SK-N-SH (cell line): ENCODE data around the gene BTG3. TPM values are rescaled to one million over a fixed set of nuclear protein-coding genes. Genes with fewer than 3 reads are reported as not detected.
A peak's percentile ranks its signal among the peaks of the same experiment; 100 is the strongest.

ENCODE experiments used
- CTCF ChIA-PET: fragments of 300-600, 350-600 bp; formaldehyde crosslinking; extraction: SDS; loops from one replicate; lab custom pipeline; 2021; lab: Yijun Ruan, JAX
- POLR2A ChIA-PET: fragments of 350-600 bp; sonication (Branson Sonifier 250); formaldehyde crosslinking; extraction: SDS; loops from one replicate; lab custom pipeline; 2020; ENCODE audit warnings: antibody characterized with exemption, inconsistent platforms; lab: Yijun Ruan, JAX
- DNase-seq: peaks from one replicate; pipeline ENCODE4 v3.0.0; 2012
- H2AFZ ChIP-seq: fragments of 200-600 bp; sonication (generic); 2 replicates; pipeline ENCODE4 v1.8.1; 2016; ENCODE audit warnings: antibody characterized with exemption, mild to moderate bottlenecking, low read depth
- H3F3A ChIP-seq: fragments of 200-600 bp; sonication (generic); replicated peaks from 2 replicates; pipeline ENCODE3; 2016; ENCODE audit warnings: antibody characterized with exemption, mild to moderate bottlenecking; ENCODE audit not compliant: insufficient read depth
- H3K27ac ChIP-seq, 2 experiments: fragments of 200-500 bp in 1 of 2; fragments of 200-600 bp in 1 of 2; sonication (Bioruptor generic) in 1 of 2; sonication (generic), shearing (Covaris generic) in 1 of 2; 2 replicates each; pipeline versions ENCODE4 v1.5.1 to v1.6.1; 2014 to 2016; ENCODE audit warnings: low read depth in 2 of 2, inconsistent platforms in 1 of 2, low read length in 1 of 2, mild to moderate bottlenecking in 1 of 2, mixed read lengths in 1 of 2
- H3K27me3 ChIP-seq: fragments of 200-600 bp; sonication (generic), shearing (Covaris generic); 2 replicates; pipeline ENCODE4 v1.6.1; 2016; ENCODE audit warnings: mixed run types; ENCODE audit not compliant: insufficient read depth
- H3K36me3 ChIP-seq, 2 experiments: fragments of 200-500 bp in 1 of 2; fragments of 200-600 bp in 1 of 2; sonication (Bioruptor generic) in 1 of 2; sonication (generic) in 1 of 2; replicated peaks in 1 of 2; 2 replicates each; pipeline versions ENCODE3 to v1.5.1; 2014 to 2016; ENCODE audit warnings: low read length in 1 of 2, mild to moderate bottlenecking in 1 of 2; ENCODE audit not compliant: insufficient read depth in 2 of 2, control insufficient read depth in 1 of 2
- H3K4me1 ChIP-seq, 2 experiments: fragments of 200-500 bp in 1 of 2; fragments of 200-600 bp in 1 of 2; sonication (Bioruptor generic) in 1 of 2; sonication (generic), shearing (Covaris generic) in 1 of 2; 2 replicates each; pipeline versions ENCODE4 v1.5.1 to v1.6.1; 2014 to 2016; ENCODE audit warnings: low read depth in 1 of 2, low read length in 1 of 2, mixed run types in 1 of 2; ENCODE audit not compliant: insufficient read depth in 2 of 2, control insufficient read depth in 1 of 2
- H3K4me2 ChIP-seq: fragments of 200-600 bp; sonication (generic), shearing (Covaris generic); 2 replicates; pipeline ENCODE4 v1.6.1; 2017; ENCODE audit warnings: mixed run types
- H3K4me3 ChIP-seq, 2 experiments: fragments of 200-500 bp in 1 of 2; fragments of 200-600 bp in 1 of 2; sonication (Bioruptor generic) in 1 of 2; sonication (generic), shearing (Covaris generic) in 1 of 2; 2 replicates each; pipeline versions ENCODE4 v1.5.1 to v1.8.1; 2014 to 2016; ENCODE audit warnings: low read depth in 2 of 2, inconsistent platforms in 1 of 2, low read length in 1 of 2, mild to moderate bottlenecking in 1 of 2, mixed read lengths in 1 of 2, moderate library complexity in 1 of 2
- H3K79me2 ChIP-seq: fragments of 200-600 bp; sonication (generic); 2 replicates; pipeline ENCODE4 v1.8.1; 2017; ENCODE audit warnings: mild to moderate bottlenecking; ENCODE audit not compliant: insufficient read depth
- H3K9ac ChIP-seq: fragments of 200-600 bp; sonication (generic); 2 replicates; pipeline ENCODE4 v1.6.1; 2017; ENCODE audit warnings: mixed run types
- H3K9me2 ChIP-seq: fragments of 200-600 bp; sonication (generic); 2 replicates; pipeline ENCODE4 v1.6.1; 2017; ENCODE audit warnings: mixed run types
- H3K9me3 ChIP-seq: fragments of 200-600 bp; sonication (generic); 2 replicates; pipeline ENCODE4 v1.6.1; 2017; ENCODE audit warnings: mixed run types, mild to moderate bottlenecking, moderate library complexity
- H4K20me1 ChIP-seq: fragments of 200-600 bp; sonication (generic); 2 replicates; pipeline ENCODE4 v1.6.1; 2017; ENCODE audit warnings: mild to moderate bottlenecking, mixed run types; ENCODE audit not compliant: insufficient read depth
- ELF1 ChIP-seq: IDR thresholded peaks from 2 replicates; pipeline ENCODE4 v1.4.0; 2012
- EP300 ChIP-seq, 2 experiments: IDR thresholded peaks; 2 replicates each; pipeline versions ENCODE4 v1.4.0 to v1.6.1; 2012; ENCODE audit warnings: borderline replicate concordance in 1 of 2, low read depth in 1 of 2, low read length in 1 of 2
- FOSL2 ChIP-seq: IDR thresholded peaks from 2 replicates; pipeline ENCODE4 v1.4.0; 2012; ENCODE audit warnings: low read depth, mild to moderate bottlenecking, moderate library complexity, borderline replicate concordance
- FOXM1 ChIP-seq: IDR thresholded peaks from 2 replicates; pipeline ENCODE4 v1.4.0; 2012; ENCODE audit warnings: low read depth, mild to moderate bottlenecking
- JUND ChIP-seq: IDR thresholded peaks from 2 replicates; pipeline ENCODE4 v1.4.0; 2012
- MEF2A ChIP-seq: IDR thresholded peaks from 2 replicates; pipeline ENCODE4 v1.4.0; 2012; ENCODE audit warnings: low read depth, borderline replicate concordance
- MXI1 ChIP-seq: IDR thresholded peaks from 2 replicates; pipeline ENCODE4 v1.6.1; 2012; ENCODE audit warnings: mild to moderate bottlenecking, low read depth, low read length, improper control_type of control experiment
- NFIC ChIP-seq: IDR thresholded peaks from 2 replicates; pipeline ENCODE4 v1.4.0; 2012; ENCODE audit warnings: borderline replicate concordance
- RAD21 ChIP-seq: IDR thresholded peaks from 2 replicates; pipeline ENCODE4 v1.6.1; 2012; ENCODE audit warnings: mild to moderate bottlenecking, low read length
- RCOR1 ChIP-seq: fragments of 150-350 bp; IDR thresholded peaks from 2 replicates; pipeline ENCODE4 v1.6.1; 2017; ENCODE audit warnings: antibody characterized with exemption, low read length
- RFX5 ChIP-seq: IDR thresholded peaks from 2 replicates; pipeline ENCODE4 v1.6.1; 2012; ENCODE audit warnings: mild to moderate bottlenecking, improper control_type of control experiment, low read length
- SIN3A ChIP-seq: IDR thresholded peaks from 2 replicates; pipeline ENCODE4 v1.6.1; 2012; ENCODE audit warnings: low read depth, mild to moderate bottlenecking, low read length, moderate library complexity, borderline replicate concordance
- SMC3 ChIP-seq: IDR thresholded peaks from 2 replicates; pipeline ENCODE4 v1.6.1; 2012; ENCODE audit warnings: low read depth, low read length, improper control_type of control experiment
- TAF1 ChIP-seq: IDR thresholded peaks from 2 replicates; pipeline ENCODE4 v1.6.1; 2012; ENCODE audit warnings: low read depth, mild to moderate bottlenecking, low read length, moderate library complexity, borderline replicate concordance
- YY1 ChIP-seq: IDR thresholded peaks from 2 replicates; pipeline ENCODE4 v1.4.0; 2012; ENCODE audit warnings: low read depth, mild to moderate bottlenecking
- WGBS: methylation state at CpG from one replicate; pipeline ENCODE4 v1.1.6; 2017; ENCODE audit warnings: low lambda C conversion rate; 5-methylcytosine and 5-hydroxymethylcytosine counted together
- polyA plus RNA-seq, 3 experiments: library from polyadenylated mRNA; depleted of rRNA; stranded (reverse); fragments of >200 nt; gene quantifications; 2 replicates each; pipeline ENCODE4 v1.2.3, GENCODE V29; 2012
- TF ChIP-seq, protein P1 (sequence below): fragments of 150-350 bp; IDR thresholded peaks from 2 replicates; pipeline ENCODE4 v1.6.1; 2017; ENCODE audit warnings: antibody characterized with exemption, low read length, low read depth, borderline replicate concordance
- TF ChIP-seq, protein P2 (sequence below): IDR thresholded peaks from 2 replicates; pipeline ENCODE4 v1.6.1; 2012; ENCODE audit warnings: mild to moderate bottlenecking, low read depth, low read length, moderate library complexity
- TF ChIP-seq, protein P3 (sequence below): fragments of 200-600 bp; sonication (generic); IDR thresholded peaks from 2 replicates; pipeline ENCODE4 v1.6.1; 2017; ENCODE audit warnings: antibody characterized with exemption, mild to moderate bottlenecking, moderate library complexity
- TF ChIP-seq, protein P4 (sequence below): fragments of 150-350 bp; IDR thresholded peaks from 2 replicates; pipeline ENCODE4 v1.6.1; 2016; ENCODE audit warnings: mild to moderate bottlenecking, low read depth, low read length
- TF ChIP-seq, protein P5 (sequence below): IDR thresholded peaks from 2 replicates; pipeline ENCODE4 v1.4.0; 2012; ENCODE audit warnings: low read depth, borderline replicate concordance
- TF ChIP-seq, protein P6 (sequence below): IDR thresholded peaks from 2 replicates; pipeline ENCODE4 v1.4.0; 2012; ENCODE audit warnings: low read depth

The BTG3 gene
- polyA plus RNA-seq, 1 of the 3 experiments (the other 2 are of a cell fraction), result 36.7 TPM

DNA sequence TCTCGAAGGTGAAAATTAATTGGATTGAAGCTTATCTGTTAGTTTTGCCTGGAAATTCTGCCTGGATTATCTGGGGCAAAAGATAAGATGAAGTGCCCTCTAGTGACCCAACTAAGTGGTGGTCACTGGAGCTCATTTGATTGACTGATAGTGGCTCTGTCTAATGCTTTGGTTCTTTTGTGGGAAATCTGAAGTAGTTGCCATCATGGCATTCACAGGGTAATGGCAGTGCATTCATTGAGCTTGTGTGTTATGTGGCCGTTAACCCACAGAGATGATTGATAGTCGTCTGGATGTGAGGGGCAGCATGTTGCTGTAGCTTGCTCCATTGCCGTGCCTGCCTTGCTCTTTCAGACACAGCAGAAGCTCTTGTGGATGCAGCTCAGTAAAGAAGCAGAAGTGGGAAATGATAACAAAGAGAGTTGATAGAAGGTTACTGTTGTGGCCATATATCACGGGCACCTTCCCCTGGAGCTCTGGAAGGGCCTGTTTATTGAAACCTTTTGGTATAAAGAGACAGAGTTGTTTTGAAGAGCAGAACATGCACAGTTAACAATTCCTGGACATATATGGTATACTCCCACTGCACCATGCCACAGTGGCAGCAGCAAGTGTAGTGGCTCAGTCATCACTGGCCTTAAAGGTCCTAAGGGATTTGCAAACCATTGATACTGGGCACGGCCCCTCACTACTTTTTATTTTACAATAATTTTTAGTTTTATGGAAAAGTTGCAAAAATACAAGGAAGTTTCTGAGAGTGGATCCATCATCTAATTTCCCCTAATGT is 57.8 kb downstream of the BTG3 start (continued):
- TF ChIP-seq EP300 (IDR thresholded peaks at IDR 0.05; ENCODE audit: borderline replicate concordance in 1 of 2, low read depth in 1 of 2, low read length in 1 of 2) (peak in 1 of 2 experiments; percentile 76; a peak in 2 of 4 replicates), RAD21 (peak; percentile 66), FOXM1 (no peak), SIN3A (no peak), MXI1 (no peak), NFIC (no peak)

DNA sequence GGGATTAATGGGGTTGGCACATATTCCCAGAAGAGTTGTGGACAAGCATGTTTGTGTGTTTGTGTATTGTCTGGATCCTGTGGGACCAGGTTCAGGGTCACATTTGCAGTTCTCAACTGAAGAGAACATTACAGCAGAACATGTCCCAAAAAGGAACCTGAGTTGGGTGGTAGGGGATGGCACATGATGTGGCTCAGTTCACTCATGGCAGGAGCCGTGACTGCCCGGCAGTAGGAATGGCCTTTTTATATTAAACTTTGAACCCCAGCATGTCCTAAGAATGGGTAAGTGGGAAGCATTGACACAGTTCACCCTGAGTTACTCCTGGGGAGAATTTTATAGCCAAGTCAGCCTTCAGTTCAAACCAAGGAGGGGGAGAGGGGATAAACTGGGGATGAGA is 58.6 kb downstream of the BTG3 start:
- Histone ChIP-seq H3K4me3 (no peak overlapping the region), H3K36me3 (no peaks in the 10 kb centered on the region), H3K9me3 (no peaks in the 10 kb centered on the region), H2AFZ (no peak overlapping the region), H3F3A (no peaks in the 10 kb centered on the region), H3K27ac (peak overlapping the region in 1 of 2 experiments; percentile 81; a peak in 2 of 4 replicates), H3K79me2 (no peaks in the 10 kb centered on the region), H3K27me3 (no peaks in the 10 kb centered on the region), H3K4me1 (peaks cover 0 to 13% of the 10 kb centered on the region in 2 experiments; a peak in 2 of 4 replicates), H3K9me2 (no peaks in the 10 kb centered on the region), H3K4me2 (no peak overlapping the region), H3K9ac (no peak overlapping the region), H4K20me1 (no peaks in the 10 kb centered on the region)
- CTCF ChIA-PET, result interaction anchor here (0.7 to 2.1 kb wide), 25 partner anchors 10 to 166 kb away, joined by 3 to 42 read pairs (median 3); no protein-coding TSS in a partner anchor
- no peak for DNase-seq
- WGBS, result 50% methylated on average over 2 of the region's 2 CpGs
- POLR2A ChIA-PET, result no interaction called here
- TF ChIP-seq FOSL2 (no peak), RCOR1 (no peak), MEF2A (no peak), ELF1 (no peak), FOXM1 (no peak), EP300 (IDR thresholded peaks at IDR 0.05; ENCODE audit: borderline replicate concordance in 1 of 2, low read depth in 1 of 2, low read length in 1 of 2) (no peak), JUND (no peak), RAD21 (no peak), SIN3A (no peak), SMC3 (no peak), YY1 (no peak), TAF1 (no peak), RFX5 (no peak)
- TF ChIP-seq, protein P1, sequence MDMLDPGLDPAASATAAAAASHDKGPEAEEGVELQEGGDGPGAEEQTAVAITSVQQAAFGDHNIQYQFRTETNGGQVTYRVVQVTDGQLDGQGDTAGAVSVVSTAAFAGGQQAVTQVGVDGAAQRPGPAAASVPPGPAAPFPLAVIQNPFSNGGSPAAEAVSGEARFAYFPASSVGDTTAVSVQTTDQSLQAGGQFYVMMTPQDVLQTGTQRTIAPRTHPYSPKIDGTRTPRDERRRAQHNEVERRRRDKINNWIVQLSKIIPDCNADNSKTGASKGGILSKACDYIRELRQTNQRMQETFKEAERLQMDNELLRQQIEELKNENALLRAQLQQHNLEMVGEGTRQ, result no peak
- TF ChIP-seq, protein P2, sequence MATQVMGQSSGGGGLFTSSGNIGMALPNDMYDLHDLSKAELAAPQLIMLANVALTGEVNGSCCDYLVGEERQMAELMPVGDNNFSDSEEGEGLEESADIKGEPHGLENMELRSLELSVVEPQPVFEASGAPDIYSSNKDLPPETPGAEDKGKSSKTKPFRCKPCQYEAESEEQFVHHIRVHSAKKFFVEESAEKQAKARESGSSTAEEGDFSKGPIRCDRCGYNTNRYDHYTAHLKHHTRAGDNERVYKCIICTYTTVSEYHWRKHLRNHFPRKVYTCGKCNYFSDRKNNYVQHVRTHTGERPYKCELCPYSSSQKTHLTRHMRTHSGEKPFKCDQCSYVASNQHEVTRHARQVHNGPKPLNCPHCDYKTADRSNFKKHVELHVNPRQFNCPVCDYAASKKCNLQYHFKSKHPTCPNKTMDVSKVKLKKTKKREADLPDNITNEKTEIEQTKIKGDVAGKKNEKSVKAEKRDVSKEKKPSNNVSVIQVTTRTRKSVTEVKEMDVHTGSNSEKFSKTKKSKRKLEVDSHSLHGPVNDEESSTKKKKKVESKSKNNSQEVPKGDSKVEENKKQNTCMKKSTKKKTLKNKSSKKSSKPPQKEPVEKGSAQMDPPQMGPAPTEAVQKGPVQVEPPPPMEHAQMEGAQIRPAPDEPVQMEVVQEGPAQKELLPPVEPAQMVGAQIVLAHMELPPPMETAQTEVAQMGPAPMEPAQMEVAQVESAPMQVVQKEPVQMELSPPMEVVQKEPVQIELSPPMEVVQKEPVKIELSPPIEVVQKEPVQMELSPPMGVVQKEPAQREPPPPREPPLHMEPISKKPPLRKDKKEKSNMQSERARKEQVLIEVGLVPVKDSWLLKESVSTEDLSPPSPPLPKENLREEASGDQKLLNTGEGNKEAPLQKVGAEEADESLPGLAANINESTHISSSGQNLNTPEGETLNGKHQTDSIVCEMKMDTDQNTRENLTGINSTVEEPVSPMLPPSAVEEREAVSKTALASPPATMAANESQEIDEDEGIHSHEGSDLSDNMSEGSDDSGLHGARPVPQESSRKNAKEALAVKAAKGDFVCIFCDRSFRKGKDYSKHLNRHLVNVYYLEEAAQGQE, result no peak
- TF ChIP-seq, protein P3, sequence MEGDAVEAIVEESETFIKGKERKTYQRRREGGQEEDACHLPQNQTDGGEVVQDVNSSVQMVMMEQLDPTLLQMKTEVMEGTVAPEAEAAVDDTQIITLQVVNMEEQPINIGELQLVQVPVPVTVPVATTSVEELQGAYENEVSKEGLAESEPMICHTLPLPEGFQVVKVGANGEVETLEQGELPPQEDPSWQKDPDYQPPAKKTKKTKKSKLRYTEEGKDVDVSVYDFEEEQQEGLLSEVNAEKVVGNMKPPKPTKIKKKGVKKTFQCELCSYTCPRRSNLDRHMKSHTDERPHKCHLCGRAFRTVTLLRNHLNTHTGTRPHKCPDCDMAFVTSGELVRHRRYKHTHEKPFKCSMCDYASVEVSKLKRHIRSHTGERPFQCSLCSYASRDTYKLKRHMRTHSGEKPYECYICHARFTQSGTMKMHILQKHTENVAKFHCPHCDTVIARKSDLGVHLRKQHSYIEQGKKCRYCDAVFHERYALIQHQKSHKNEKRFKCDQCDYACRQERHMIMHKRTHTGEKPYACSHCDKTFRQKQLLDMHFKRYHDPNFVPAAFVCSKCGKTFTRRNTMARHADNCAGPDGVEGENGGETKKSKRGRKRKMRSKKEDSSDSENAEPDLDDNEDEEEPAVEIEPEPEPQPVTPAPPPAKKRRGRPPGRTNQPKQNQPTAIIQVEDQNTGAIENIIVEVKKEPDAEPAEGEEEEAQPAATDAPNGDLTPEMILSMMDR, result no peak
- TF ChIP-seq, protein P4, sequence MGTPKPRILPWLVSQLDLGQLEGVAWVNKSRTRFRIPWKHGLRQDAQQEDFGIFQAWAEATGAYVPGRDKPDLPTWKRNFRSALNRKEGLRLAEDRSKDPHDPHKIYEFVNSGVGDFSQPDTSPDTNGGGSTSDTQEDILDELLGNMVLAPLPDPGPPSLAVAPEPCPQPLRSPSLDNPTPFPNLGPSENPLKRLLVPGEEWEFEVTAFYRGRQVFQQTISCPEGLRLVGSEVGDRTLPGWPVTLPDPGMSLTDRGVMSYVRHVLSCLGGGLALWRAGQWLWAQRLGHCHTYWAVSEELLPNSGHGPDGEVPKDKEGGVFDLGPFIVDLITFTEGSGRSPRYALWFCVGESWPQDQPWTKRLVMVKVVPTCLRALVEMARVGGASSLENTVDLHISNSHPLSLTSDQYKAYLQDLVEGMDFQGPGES, result no peak
- TF ChIP-seq, protein P5, sequence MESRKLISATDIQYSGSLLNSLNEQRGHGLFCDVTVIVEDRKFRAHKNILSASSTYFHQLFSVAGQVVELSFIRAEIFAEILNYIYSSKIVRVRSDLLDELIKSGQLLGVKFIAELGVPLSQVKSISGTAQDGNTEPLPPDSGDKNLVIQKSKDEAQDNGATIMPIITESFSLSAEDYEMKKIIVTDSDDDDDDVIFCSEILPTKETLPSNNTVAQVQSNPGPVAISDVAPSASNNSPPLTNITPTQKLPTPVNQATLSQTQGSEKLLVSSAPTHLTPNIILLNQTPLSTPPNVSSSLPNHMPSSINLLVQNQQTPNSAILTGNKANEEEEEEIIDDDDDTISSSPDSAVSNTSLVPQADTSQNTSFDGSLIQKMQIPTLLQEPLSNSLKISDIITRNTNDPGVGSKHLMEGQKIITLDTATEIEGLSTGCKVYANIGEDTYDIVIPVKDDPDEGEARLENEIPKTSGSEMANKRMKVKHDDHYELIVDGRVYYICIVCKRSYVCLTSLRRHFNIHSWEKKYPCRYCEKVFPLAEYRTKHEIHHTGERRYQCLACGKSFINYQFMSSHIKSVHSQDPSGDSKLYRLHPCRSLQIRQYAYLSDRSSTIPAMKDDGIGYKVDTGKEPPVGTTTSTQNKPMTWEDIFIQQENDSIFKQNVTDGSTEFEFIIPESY, result no peak
- TF ChIP-seq, protein P6, sequence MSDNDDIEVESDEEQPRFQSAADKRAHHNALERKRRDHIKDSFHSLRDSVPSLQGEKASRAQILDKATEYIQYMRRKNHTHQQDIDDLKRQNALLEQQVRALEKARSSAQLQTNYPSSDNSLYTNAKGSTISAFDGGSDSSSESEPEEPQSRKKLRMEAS, result no peak
